Right atrium auricular region (tissue), 2 donors: Measurements from ENCODE around the gene EPC2. TPM values are rescaled to one million over a fixed set of nuclear protein-coding genes. Genes with fewer than 3 reads are reported as not detected.
"Not testable (repeated sequence)": the region's sequence is repeated elsewhere in the genome, so short reads cannot be mapped to it uniquely, and the experiment has no call there.

Experiments
- DNase-seq: peaks from one replicate; pipeline ENCODE4 v3.0.0-alpha.2; 2019; ENCODE audit warnings: low spot score
- H3K27ac ChIP-seq, 2 donors: fragments of 200-600 bp; sonication (generic); 1 replicate in 1 of 2; 2 replicates in 1 of 2; pipeline ENCODE4 v1.5.1; 2016 to 2019
- H3K27me3 ChIP-seq, 2 donors: fragments of 200-600 bp; sonication (generic); one replicate each; pipeline versions ENCODE4 v1.5.1 to v1.6.0; 2017 to 2019
- H3K36me3 ChIP-seq: fragments of 200-600 bp; sonication (generic); one replicate; pipeline ENCODE4 v1.5.1; 2016
- H3K4me1 ChIP-seq, 2 donors: fragments of 200-600 bp; sonication (generic); one replicate each; pipeline versions ENCODE4 v1.5.1 to v1.6.0; 2017 to 2019
- H3K4me3 ChIP-seq, 2 donors: fragments of 200-600 bp; sonication (generic); 1 replicate in 1 of 2; 2 replicates in 1 of 2; pipeline ENCODE4 v1.5.1; 2017 to 2019; ENCODE audit warnings: mild to moderate bottlenecking in 1 of 2, moderate library complexity in 1 of 2
- H3K9me3 ChIP-seq, 2 donors: fragments of 200-600 bp; sonication (generic); one replicate each; pipeline ENCODE4 v1.5.1; 2019
- total RNA-seq, 2 donors: library from RNA; depleted of rRNA; stranded (reverse); fragments of >200 nt; gene quantifications; one replicate each; pipeline ENCODE4 v1.1.0, GENCODE V29; 2016
- TF ChIP-seq, protein P1 (sequence below), 2 donors: fragments of 200-600 bp; sonication (generic); IDR thresholded peaks; one replicate each; pipeline ENCODE4 v1.5.1; 2019; ENCODE audit warnings: antibody characterized with exemption in 2 of 2

Gene EPC2
- total RNA-seq, 2 donors from 2014 or later: 17.8 to 18.3 TPM

- H3K27ac ChIP-seq: no peak overlapping the region
- H3K9me3 ChIP-seq: no peaks in the 10 kb centered on the region
- TF ChIP-seq, protein P1, sequence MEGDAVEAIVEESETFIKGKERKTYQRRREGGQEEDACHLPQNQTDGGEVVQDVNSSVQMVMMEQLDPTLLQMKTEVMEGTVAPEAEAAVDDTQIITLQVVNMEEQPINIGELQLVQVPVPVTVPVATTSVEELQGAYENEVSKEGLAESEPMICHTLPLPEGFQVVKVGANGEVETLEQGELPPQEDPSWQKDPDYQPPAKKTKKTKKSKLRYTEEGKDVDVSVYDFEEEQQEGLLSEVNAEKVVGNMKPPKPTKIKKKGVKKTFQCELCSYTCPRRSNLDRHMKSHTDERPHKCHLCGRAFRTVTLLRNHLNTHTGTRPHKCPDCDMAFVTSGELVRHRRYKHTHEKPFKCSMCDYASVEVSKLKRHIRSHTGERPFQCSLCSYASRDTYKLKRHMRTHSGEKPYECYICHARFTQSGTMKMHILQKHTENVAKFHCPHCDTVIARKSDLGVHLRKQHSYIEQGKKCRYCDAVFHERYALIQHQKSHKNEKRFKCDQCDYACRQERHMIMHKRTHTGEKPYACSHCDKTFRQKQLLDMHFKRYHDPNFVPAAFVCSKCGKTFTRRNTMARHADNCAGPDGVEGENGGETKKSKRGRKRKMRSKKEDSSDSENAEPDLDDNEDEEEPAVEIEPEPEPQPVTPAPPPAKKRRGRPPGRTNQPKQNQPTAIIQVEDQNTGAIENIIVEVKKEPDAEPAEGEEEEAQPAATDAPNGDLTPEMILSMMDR (IDR thresholded peaks at IDR 0.05): no peak
- no peaks in the 10 kb centered on the region for H3K4me1 ChIP-seq
- H3K4me3 ChIP-seq: no peak overlapping the region
- H3K36me3 ChIP-seq: peaks cover 28% of the 10 kb centered on the region
- no peak for DNase-seq
- H3K27me3 ChIP-seq: no peaks in the 10 kb centered on the region
Measured at GRCh38 chr2:148789059-148789458, 144.5 kb downstream of the EPC2 start.

GRCh38 chr2:148790172-148790571 is 145.6 kb downstream of the EPC2 start:
- H3K4me3 ChIP-seq, H3K9me3 ChIP-seq, DNase-seq, H3K27me3 ChIP-seq, H3K27ac ChIP-seq, H3K4me1 ChIP-seq: not testable (repeated sequence)
- peaks cover 17% of the 10 kb centered on the region for H3K36me3 ChIP-seq

DNA sequence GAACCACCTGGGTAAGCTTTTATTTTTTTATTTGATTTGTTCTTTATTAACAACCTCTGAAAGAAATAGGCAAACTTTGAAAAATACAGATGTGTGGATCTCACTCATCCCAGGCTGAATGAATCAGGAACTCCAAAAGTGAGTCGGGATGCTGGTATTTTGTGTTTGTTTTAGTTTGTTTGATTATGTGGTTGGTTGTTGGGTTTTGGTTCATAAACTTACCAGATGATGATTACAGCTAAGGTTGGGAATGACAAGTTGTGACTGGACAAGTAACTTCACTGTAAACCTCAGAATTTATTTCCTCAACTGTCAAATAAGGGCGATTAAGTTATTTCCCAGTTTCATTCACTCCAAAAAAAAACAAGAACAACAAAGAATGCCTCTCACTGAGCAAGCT is 150.0 kb downstream of the EPC2 start:
- no peaks in the 10 kb centered on the region for H3K9me3 ChIP-seq
- DNase-seq: no peak
- TF ChIP-seq, protein P1 (IDR thresholded peaks at IDR 0.05): no peak
- H3K27ac ChIP-seq: no peak overlapping the region
- H3K27me3 ChIP-seq: no peaks in the 10 kb centered on the region
- no peak overlapping the region for H3K4me3 ChIP-seq
- no peaks in the 10 kb centered on the region for H3K36me3 ChIP-seq
- no peaks in the 10 kb centered on the region for H3K4me1 ChIP-seq

GRCh38 chr2:148796735-148797512 is 152.4 kb downstream of the EPC2 start:
- no peaks in the 10 kb centered on the region for H3K27me3 ChIP-seq
- TF ChIP-seq, protein P1 (IDR thresholded peaks at IDR 0.05): no peak

DNA sequence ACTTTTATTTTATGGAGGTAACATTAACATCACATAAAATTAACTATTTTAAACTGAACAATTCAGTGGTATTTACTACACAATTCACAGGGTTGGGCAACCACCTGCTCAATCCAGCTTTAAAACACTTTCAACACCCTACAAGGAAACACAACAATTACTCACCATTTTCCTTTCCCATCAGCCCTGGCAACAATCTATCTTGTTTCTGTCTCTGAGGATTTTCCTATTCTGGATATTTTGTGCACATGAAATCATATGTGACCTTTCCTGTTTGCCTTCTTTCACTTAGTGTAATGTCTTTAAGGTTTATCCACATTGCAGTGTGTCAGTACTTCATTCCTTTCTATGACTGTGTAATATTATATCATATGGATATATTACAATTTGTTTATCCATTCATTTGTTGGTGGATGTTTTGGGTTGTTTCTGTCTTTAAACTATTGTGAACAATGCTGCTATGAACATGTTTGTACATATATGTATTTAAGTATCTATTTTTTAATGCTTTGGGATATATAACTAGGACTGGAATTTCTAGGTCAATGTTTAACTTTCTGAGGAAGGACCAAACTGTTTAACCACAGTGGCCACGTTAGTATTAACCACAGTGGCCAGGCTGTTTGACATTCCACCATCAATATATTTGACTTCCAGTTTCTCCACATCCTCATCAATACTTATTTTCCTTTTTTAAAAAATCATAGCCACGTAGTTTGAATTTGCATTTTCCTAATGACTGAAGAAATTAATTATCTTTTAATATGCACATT is 158.1 kb downstream of the EPC2 start:
- no peak overlapping the region for H3K4me3 ChIP-seq
- no peaks in the 10 kb centered on the region for H3K27me3 ChIP-seq
- peaks cover 0 to 12% of the 10 kb centered on the region in 2 donors for H3K9me3 ChIP-seq
- H3K36me3 ChIP-seq: no peaks in the 10 kb centered on the region
- TF ChIP-seq, protein P1 (IDR thresholded peaks at IDR 0.05): no peak
- H3K4me1 ChIP-seq: no peaks in the 10 kb centered on the region
- no peak for DNase-seq
- no peak overlapping the region for H3K27ac ChIP-seq

More at GRCh38 chr2:148796735-148797512, 152.4 kb downstream of the EPC2 start:
- DNase-seq: no peak
- H3K4me1 ChIP-seq: no peaks in the 10 kb centered on the region
- no peaks in the 10 kb centered on the region for H3K36me3 ChIP-seq
- no peaks in the 10 kb centered on the region for H3K9me3 ChIP-seq
- H3K4me3 ChIP-seq: no peak overlapping the region
- no peak overlapping the region for H3K27ac ChIP-seq

- Histone ChIP-seq H3K27me3 (no peaks in the 10 kb centered on the region), H3K27ac (no peak overlapping the region), H3K4me3 (no peak overlapping the region), H3K9me3 (peaks cover 0 to 12% of the 10 kb centered on the region in 2 donors), H3K36me3 (no peaks in the 10 kb centered on the region), H3K4me1 (peaks cover 0 to 15% of the 10 kb centered on the region in 2 donors)
- DNase-seq: no peak
- TF ChIP-seq, protein P1 (IDR thresholded peaks at IDR 0.05): no peak
Measured at GRCh38 chr2:148810081-148810480, 165.5 kb downstream of the EPC2 start.
